Stimulated activated naive B cell treated with anti-CD40 and anti-IgM and Interleukin-4, amounts not matched to agents 10 μg/mL and 1 μg/mL and 100 μg/mL, for 72 hours (primary cell): ENCODE measurements around the gene ACOXL.
A peak's percentile ranks its signal among the peaks of the same experiment; 100 is the strongest.

Source experiments
- ATAC-seq, 2 donors: fragments of 150-1000 bp; cut with Tn5 transposase; replicated peaks; 2 replicates each; pipeline ENCODE4 v1.10.0; 2021; ENCODE audit warnings: moderate library complexity in 1 of 2
- DNase-seq: peaks from one replicate; pipeline ENCODE4 v3.0.0; 2021
- H3K27ac Mint-ChIP-seq: one replicate; pipeline ENCODE4 v1.8.0; 2022; ENCODE audit warnings: mild to moderate bottlenecking, mixed read lengths
- H3K27me3 Mint-ChIP-seq, 2 donors: one replicate each; pipeline ENCODE4 v1.8.0; 2022; ENCODE audit warnings: mixed read lengths in 2 of 2
- H3K36me3 Mint-ChIP-seq, 2 donors: one replicate each; pipeline ENCODE4 v1.8.0; 2022; ENCODE audit warnings: mixed read lengths in 2 of 2, mild to moderate bottlenecking in 1 of 2
- H3K4me1 Mint-ChIP-seq, 2 donors: one replicate each; pipeline ENCODE4 v1.8.0; 2022; ENCODE audit warnings: mixed read lengths in 2 of 2, mild to moderate bottlenecking in 1 of 2
- H3K4me3 Mint-ChIP-seq, 2 donors: one replicate each; pipeline ENCODE4 v1.8.0; 2022; ENCODE audit warnings: mild to moderate bottlenecking in 2 of 2, mixed read lengths in 2 of 2, moderate library complexity in 1 of 2
- H3K9me3 Mint-ChIP-seq, 2 donors: one replicate each; pipeline ENCODE4 v1.8.0; 2022; ENCODE audit warnings: mixed read lengths in 2 of 2, mild to moderate bottlenecking in 1 of 2

ACOXL gene

GRCh38 chr2:111121028-111121827 is 388.9 kb downstream of the ACOXL start:
- Mint-ChIP-seq H3K9me3 (no peaks in the 10 kb centered on the region), H3K4me1 (peaks cover 38 to 68% of the 10 kb centered on the region in 2 donors), H3K4me3 (peak overlapping the region; percentile 89 to 92), H3K27me3 (no peaks in the 10 kb centered on the region), H3K27ac (peak overlapping the region; percentile 96), H3K36me3 (peaks cover 40 to 47% of the 10 kb centered on the region in 2 donors)
- ATAC-seq (peak in 1 of 2 donors; percentile 4), DNase-seq (peak; percentile 48)

- Mint-ChIP-seq H3K9me3 (no peaks in the 10 kb centered on the region), H3K4me1 (peaks cover 37 to 67% of the 10 kb centered on the region in 2 donors), H3K27ac (peak overlapping the region; percentile 96), H3K36me3 (peaks cover 44 to 55% of the 10 kb centered on the region in 2 donors), H3K4me3 (peak overlapping the region; percentile 89 to 92), H3K27me3 (no peaks in the 10 kb centered on the region)
- DNase-seq, result peak; percentile 78
- ATAC-seq, result peak; percentile 31 to 36
These were observed 389.7 kb downstream of the ACOXL start for GRCh38 chr2:111121828-111122630.

- DNase-seq (peak; percentile 32), ATAC-seq (no peak)
- Mint-ChIP-seq H3K27me3 (no peaks in the 10 kb centered on the region), H3K27ac (peak overlapping the region; percentile 81), H3K36me3 (peaks cover 47 to 63% of the 10 kb centered on the region in 2 donors), H3K9me3 (no peaks in the 10 kb centered on the region), H3K4me3 (peak overlapping the region; percentile 89 to 92), H3K4me1 (peaks cover 32 to 59% of the 10 kb centered on the region in 2 donors)
These were observed 390.5 kb downstream of the ACOXL start for GRCh38 chr2:111122631-111123421.

- ATAC-seq (no peak), DNase-seq (no peak)
- Mint-ChIP-seq H3K4me3 (peak overlapping the region; percentile 59 to 67), H3K36me3 (peaks cover 53 to 71% of the 10 kb centered on the region in 2 donors), H3K27ac (peak overlapping the region; percentile 56), H3K27me3 (no peaks in the 10 kb centered on the region), H3K4me1 (peaks cover 25 to 55% of the 10 kb centered on the region in 2 donors), H3K9me3 (no peaks in the 10 kb centered on the region)
These were observed 391.4 kb downstream of the ACOXL start for GRCh38 chr2:111123751-111124150.

GRCh38 chr2:111126581-111126980 is 394.2 kb downstream of the ACOXL start:
- Mint-ChIP-seq H3K4me3 (no peak overlapping the region), H3K27ac (no peak overlapping the region), H3K9me3 (no peaks in the 10 kb centered on the region), H3K27me3 (no peaks in the 10 kb centered on the region), H3K36me3 (peaks cover 66 to 87% of the 10 kb centered on the region in 2 donors), H3K4me1 (peaks cover 23 to 53% of the 10 kb centered on the region in 2 donors)
- DNase-seq, result no peak
- ATAC-seq, result no peak

- no peak overlapping the region for H3K4me3 Mint-ChIP-seq
- ATAC-seq (no peak), DNase-seq (no peak)
- H3K9me3 Mint-ChIP-seq, result no peaks in the 10 kb centered on the region
- H3K27me3 Mint-ChIP-seq, result no peaks in the 10 kb centered on the region
- peaks cover 26 to 54% of the 10 kb centered on the region in 2 donors for H3K4me1 Mint-ChIP-seq
- peaks cover 65 to 86% of the 10 kb centered on the region in 2 donors for H3K36me3 Mint-ChIP-seq
- H3K27ac Mint-ChIP-seq, result no peak overlapping the region
These were observed 395.0 kb downstream of the ACOXL start for GRCh38 chr2:111127351-111127750.

- DNase-seq (no peak), ATAC-seq (no peak)
- H3K4me3 Mint-ChIP-seq, result no peak overlapping the region
- peaks cover 26 to 54% of the 10 kb centered on the region in 2 donors for H3K4me1 Mint-ChIP-seq
- H3K9me3 Mint-ChIP-seq, result no peaks in the 10 kb centered on the region
- no peaks in the 10 kb centered on the region for H3K27me3 Mint-ChIP-seq
- no peak overlapping the region for H3K27ac Mint-ChIP-seq
- peaks cover 61 to 83% of the 10 kb centered on the region in 2 donors for H3K36me3 Mint-ChIP-seq
These were observed 395.7 kb downstream of the ACOXL start for GRCh38 chr2:111128096-111128495.

- no peaks in the 10 kb centered on the region for H3K9me3 Mint-ChIP-seq
- DNase-seq (no peak), ATAC-seq (no peak)
- peaks cover 34 to 71% of the 10 kb centered on the region in 2 donors for H3K4me1 Mint-ChIP-seq
- peaks cover 72 to 80% of the 10 kb centered on the region in 2 donors for H3K36me3 Mint-ChIP-seq
- no peak overlapping the region for H3K27ac Mint-ChIP-seq
- H3K27me3 Mint-ChIP-seq, result no peaks in the 10 kb centered on the region
- H3K4me3 Mint-ChIP-seq, result no peak overlapping the region
These were observed 401.2 kb downstream of the ACOXL start for GRCh38 chr2:111133603-111134002.

- Mint-ChIP-seq H3K9me3 (no peaks in the 10 kb centered on the region), H3K4me3 (no peak overlapping the region), H3K27ac (no peak overlapping the region), H3K4me1 (peaks cover 32 to 68% of the 10 kb centered on the region in 2 donors), H3K27me3 (no peaks in the 10 kb centered on the region), H3K36me3 (peaks cover 72 to 80% of the 10 kb centered on the region in 2 donors)
- no peak for DNase-seq
- no peak for ATAC-seq
These were observed 401.7 kb downstream of the ACOXL start for GRCh38 chr2:111134055-111134454.

- no peak overlapping the region for H3K4me3 Mint-ChIP-seq
- peaks cover 28 to 59% of the 10 kb centered on the region in 2 donors for H3K4me1 Mint-ChIP-seq
- H3K27me3 Mint-ChIP-seq, result no peaks in the 10 kb centered on the region
- no peaks in the 10 kb centered on the region for H3K9me3 Mint-ChIP-seq
- DNase-seq (no peak), ATAC-seq (peak in 1 of 2 donors; percentile 8)
- H3K27ac Mint-ChIP-seq, result no peak overlapping the region
- H3K36me3 Mint-ChIP-seq, result peaks cover 75 to 83% of the 10 kb centered on the region in 2 donors
These were observed 403.0 kb downstream of the ACOXL start for GRCh38 chr2:111135237-111135909.

GRCh38 chr2:111135910-111136297 is 403.5 kb downstream of the ACOXL start:
- Mint-ChIP-seq H3K27me3 (no peaks in the 10 kb centered on the region), H3K27ac (no peak overlapping the region), H3K9me3 (no peaks in the 10 kb centered on the region), H3K4me1 (peaks cover 29 to 54% of the 10 kb centered on the region in 2 donors), H3K4me3 (no peak overlapping the region), H3K36me3 (peaks cover 75 to 83% of the 10 kb centered on the region in 2 donors)
- DNase-seq (no peak), ATAC-seq (peak; percentile 39 to 46)

- Mint-ChIP-seq H3K27ac (no peak overlapping the region), H3K27me3 (no peaks in the 10 kb centered on the region), H3K36me3 (peaks cover 77 to 86% of the 10 kb centered on the region in 2 donors), H3K4me1 (peaks cover 23 to 53% of the 10 kb centered on the region in 2 donors), H3K4me3 (no peak overlapping the region), H3K9me3 (no peaks in the 10 kb centered on the region)
- DNase-seq (no peak), ATAC-seq (no peak)
These were observed 406.5 kb downstream of the ACOXL start for GRCh38 chr2:111138839-111139238.

GRCh38 chr2:111139637-111140317 is 407.4 kb downstream of the ACOXL start:
- H3K27ac Mint-ChIP-seq, result no peak overlapping the region
- no peaks in the 10 kb centered on the region for H3K9me3 Mint-ChIP-seq
- H3K36me3 Mint-ChIP-seq, result peaks cover 70 to 83% of the 10 kb centered on the region in 2 donors
- DNase-seq, result no peak
- H3K27me3 Mint-ChIP-seq, result no peaks in the 10 kb centered on the region
- ATAC-seq, result no peak
- H3K4me1 Mint-ChIP-seq, result peaks cover 21 to 46% of the 10 kb centered on the region in 2 donors
- H3K4me3 Mint-ChIP-seq, result no peak overlapping the region
